H9 (cell line): ENCODE data around the gene FLT1. TPM values are rescaled to one million over a fixed set of nuclear protein-coding genes. Genes with fewer than 3 reads are reported as not detected.

Experiments
- DNase-seq: peaks from one replicate; pipeline ENCODE4 v3.0.0-alpha.2; 2017
- H2AFZ ChIP-seq: one replicate; pipeline ENCODE4 v1.6.1; 2013; ENCODE audit warnings: mild to moderate bottlenecking, low read length, control low read depth, moderate library complexity
- H2AK5ac ChIP-seq: 2 replicates; pipeline ENCODE4 v1.6.1; 2013; ENCODE audit warnings: low read length, control low read depth, mixed read lengths; ENCODE audit not compliant: insufficient read length
- H2BK120ac ChIP-seq: one replicate; pipeline ENCODE4 v1.6.1; 2013; ENCODE audit warnings: low read depth, mild to moderate bottlenecking, low read length, control low read depth, inconsistent platforms; ENCODE audit not compliant: poor library complexity, severe bottlenecking
- H2BK12ac ChIP-seq: 2 replicates; pipeline ENCODE4 v1.6.1; 2013; ENCODE audit warnings: low read length, control low read depth, mixed read lengths, low read depth; ENCODE audit not compliant: insufficient read length
- H2BK15ac ChIP-seq: 2 replicates; pipeline ENCODE4 v1.6.1; 2013; ENCODE audit warnings: low read depth, low read length, control low read depth
- H2BK20ac ChIP-seq: one replicate; pipeline ENCODE4 v1.6.1; 2013; ENCODE audit warnings: low read depth, mild to moderate bottlenecking, low read length, control low read depth, inconsistent platforms; ENCODE audit not compliant: poor library complexity, severe bottlenecking
- H2BK5ac ChIP-seq: 2 replicates; pipeline ENCODE4 v1.6.1; 2013; ENCODE audit warnings: low read length, control low read depth, mixed read lengths; ENCODE audit not compliant: insufficient read length
- H3K14ac ChIP-seq: 2 replicates; pipeline ENCODE4 v1.6.1; 2013; ENCODE audit warnings: low read length, control low read depth; ENCODE audit not compliant: insufficient read depth
- H3K18ac ChIP-seq: 2 replicates; pipeline ENCODE4 v1.6.1; 2013; ENCODE audit warnings: low read depth, mild to moderate bottlenecking, mixed read lengths, low read length, control low read depth; ENCODE audit not compliant: insufficient read length
- H3K23ac ChIP-seq: 2 replicates; pipeline ENCODE4 v1.6.1; 2013; ENCODE audit warnings: low read length, control low read depth, mixed read lengths, low read depth; ENCODE audit not compliant: insufficient read length
- H3K23me2 ChIP-seq: 2 replicates; pipeline ENCODE4 v1.6.1; 2013; ENCODE audit warnings: low read depth, mild to moderate bottlenecking, mixed read lengths, low read length, control low read depth; ENCODE audit not compliant: insufficient read length, poor library complexity, severe bottlenecking
- H3K27ac ChIP-seq: 2 replicates; pipeline ENCODE4 v1.5.1; 2013; ENCODE audit warnings: low read length, control low read depth, mixed read lengths, low read depth; ENCODE audit not compliant: insufficient read length
- H3K27me3 ChIP-seq: 2 replicates; pipeline ENCODE4 v1.6.1; 2013; ENCODE audit warnings: low read length, control low read depth, inconsistent platforms; ENCODE audit not compliant: insufficient read depth
- H3K4ac ChIP-seq: 2 replicates; pipeline ENCODE4 v1.6.1; 2013; ENCODE audit warnings: low read depth, mild to moderate bottlenecking, control low read depth, inconsistent platforms, low read length, moderate library complexity
- H3K4me1 ChIP-seq: 2 replicates; pipeline ENCODE4 v1.6.1; 2013; ENCODE audit warnings: low read length, control low read depth, inconsistent platforms; ENCODE audit not compliant: insufficient read depth
- H3K4me2 ChIP-seq: 2 replicates; pipeline ENCODE4 v1.6.1; 2013; ENCODE audit warnings: low read length, control low read depth, mixed read lengths; ENCODE audit not compliant: insufficient read length, insufficient read depth
- H3K56ac ChIP-seq: 2 replicates; pipeline ENCODE4 v1.6.1; 2013; ENCODE audit warnings: low read depth, mild to moderate bottlenecking, mixed read lengths, low read length, control low read depth; ENCODE audit not compliant: insufficient read length
- H3K79me1 ChIP-seq: 2 replicates; pipeline ENCODE4 v1.6.1; 2013; ENCODE audit warnings: low read depth, mild to moderate bottlenecking, moderate library complexity, low read length, control low read depth, inconsistent platforms; ENCODE audit not compliant: insufficient read depth, poor library complexity, severe bottlenecking
- H3K79me2 ChIP-seq: 2 replicates; pipeline ENCODE4 v1.6.1; 2013; ENCODE audit warnings: low read length, control low read depth, inconsistent platforms; ENCODE audit not compliant: insufficient read depth
- H3K9ac ChIP-seq: 2 replicates; pipeline ENCODE4 v1.6.1; 2013; ENCODE audit warnings: low read length, control low read depth, mixed read lengths; ENCODE audit not compliant: insufficient read length; ENCODE audit errors: extremely low read depth
- H3K9me3 ChIP-seq: one replicate; pipeline ENCODE4 v1.6.1; 2013; ENCODE audit warnings: low read depth, low read length, inconsistent platforms; ENCODE audit not compliant: control insufficient read depth
- H3T11ph ChIP-seq: one replicate; pipeline ENCODE4 v1.6.1; 2013; ENCODE audit warnings: mild to moderate bottlenecking, low read length, control low read depth, inconsistent platforms
- H4K20me1 ChIP-seq: one replicate; pipeline ENCODE4 v1.6.1; 2013; ENCODE audit not compliant: control insufficient read depth, insufficient read length, insufficient read depth
- H4K5ac ChIP-seq: 2 replicates; pipeline ENCODE4 v1.6.1; 2013; ENCODE audit warnings: low read depth, mild to moderate bottlenecking, mixed read lengths, low read length, control low read depth; ENCODE audit not compliant: insufficient read length
- H4K8ac ChIP-seq: replicated peaks from 2 replicates; pipeline ENCODE4 v1.6.1; 2013; ENCODE audit warnings: low read length, control low read depth, mixed read lengths, low read depth; ENCODE audit not compliant: insufficient read length
- H4K91ac ChIP-seq: 2 replicates; pipeline ENCODE4 v1.6.1; 2013; ENCODE audit warnings: low read depth, mild to moderate bottlenecking, moderate library complexity, mixed read lengths, low read length, control low read depth; ENCODE audit not compliant: insufficient read length
- H3K27ac Mint-ChIP-seq, 3 experiments: 2 replicates in 2 of 3; 3 replicates in 1 of 3; pipeline ENCODE4 v1.8.0; 2020 to 2021; ENCODE audit warnings: mixed read lengths in 3 of 3, mild to moderate bottlenecking in 1 of 3, moderate library complexity in 1 of 3
- H3K27me3 Mint-ChIP-seq: 2 replicates; pipeline ENCODE4 v1.8.0; 2021; ENCODE audit warnings: low read depth, mild to moderate bottlenecking, moderate library complexity, mixed read lengths
- H3K36me3 Mint-ChIP-seq, 3 experiments: 2 replicates in 2 of 3; 3 replicates in 1 of 3; pipeline ENCODE4 v1.8.0; 2020 to 2021; ENCODE audit warnings: low read depth in 3 of 3, mixed read lengths in 3 of 3; ENCODE audit not compliant: insufficient read depth in 1 of 3
- H3K4me1 Mint-ChIP-seq, 2 experiments: 2 replicates each; pipeline ENCODE4 v1.8.0; 2020; ENCODE audit warnings: mixed read lengths in 2 of 2
- H3K4me3 Mint-ChIP-seq, 2 experiments: 2 replicates in 1 of 2; 3 replicates in 1 of 2; pipeline ENCODE4 v1.8.0; 2020 to 2021; ENCODE audit warnings: mild to moderate bottlenecking in 2 of 2, mixed read lengths in 2 of 2, moderate library complexity in 1 of 2
- H3K9me3 Mint-ChIP-seq, 2 experiments: 2 replicates in 1 of 2; 3 replicates in 1 of 2; pipeline ENCODE4 v1.8.0; 2020; ENCODE audit warnings: mild to moderate bottlenecking in 2 of 2, mixed read lengths in 2 of 2, moderate library complexity in 1 of 2
- CTCF ChIP-seq: fragments of 200-600 bp; sonication (generic); conservative IDR thresholded peaks from 3 replicates; pipeline ENCODE4 v1.8.0; 2021; ENCODE audit warnings: antibody characterized with exemption, mild to moderate bottlenecking
- WGBS: extraction: QIAGEN DNeasy Blood & Tissue Kit; methylation state at CpG from one replicate; pipeline ENCODE4 v1.1.7; 2013; ENCODE audit warnings: missing lambda C conversion rate, low lambda C conversion rate, mixed read lengths; ENCODE audit not compliant: insufficient read length; ENCODE audit errors: extremely low coverage; 5-methylcytosine and 5-hydroxymethylcytosine counted together
- total RNA-seq: library from RNA; stranded (reverse); gene quantifications from 2 replicates; pipeline ENCODE4 v1.2.1, GENCODE V29; 2021

FLT1 gene
- total RNA-seq, 1 experiment from 2014 or later = 84.1 TPM

- no peak overlapping the region for H3K4me3 Mint-ChIP-seq
- Histone ChIP-seq H3T11ph (no peak overlapping the region), H2BK20ac (no peak overlapping the region), H2BK15ac (no peak overlapping the region), H4K91ac (no peak overlapping the region), H3K79me1 (peaks cover 7% of the 10 kb centered on the region), H3K4ac (no peak overlapping the region), H3K9me3 (no peaks in the 10 kb centered on the region), H3K79me2 (peaks cover 1% of the 10 kb centered on the region), H3K23me2 (no peaks in the 10 kb centered on the region), H2BK5ac (no peak overlapping the region), H3K14ac (no peak overlapping the region), H2AFZ (no peak overlapping the region), H3K9ac (no peak overlapping the region), H2AK5ac (no peak overlapping the region), H3K27ac (no peak overlapping the region), H4K5ac (no peak overlapping the region), H3K4me2 (no peak overlapping the region), H3K4me1 (peaks cover 5% of the 10 kb centered on the region), H3K56ac (no peak overlapping the region), H3K18ac (no peak overlapping the region), H4K20me1 (no peaks in the 10 kb centered on the region), H3K23ac (no peak overlapping the region), H2BK120ac (no peak overlapping the region), H3K27me3 (no peaks in the 10 kb centered on the region), H4K8ac (no peak overlapping the region), H2BK12ac (no peak overlapping the region)
- H3K36me3 Mint-ChIP-seq = peaks cover 55 to 85% (median 81%) of the 10 kb centered on the region in 3 experiments
- H3K9me3 Mint-ChIP-seq = peaks cover 0 to 2% of the 10 kb centered on the region in 2 experiments; a peak in 2 of 5 replicates
- TF ChIP-seq CTCF = no peak
- H3K4me1 Mint-ChIP-seq = peaks cover 22 to 25% of the 10 kb centered on the region in 2 experiments
- H3K27ac Mint-ChIP-seq = peak overlapping the region in 2 of 3 experiments; percentile 87 to 89; a peak in 4 of 7 replicates
- DNase-seq = no peak
- no peaks in the 10 kb centered on the region for H3K27me3 Mint-ChIP-seq
- no CpG with 5 or more reads among the region's 6 CpGs for WGBS
Measured at GRCh38 chr13:28464861-28465460, 30.0 kb downstream of the FLT1 start.
